GDM1 (cell line): ENCODE data around the gene EVI5.
"Not testable (repeated sequence)": the region's sequence is repeated elsewhere in the genome, so short reads cannot be mapped to it uniquely, and the experiment has no call there.

ENCODE experiments used
- DNase-seq: peaks from one replicate; lab custom pipeline; 2025; lab: John Stamatoyannopoulos, UW

Gene EVI5

DNA sequence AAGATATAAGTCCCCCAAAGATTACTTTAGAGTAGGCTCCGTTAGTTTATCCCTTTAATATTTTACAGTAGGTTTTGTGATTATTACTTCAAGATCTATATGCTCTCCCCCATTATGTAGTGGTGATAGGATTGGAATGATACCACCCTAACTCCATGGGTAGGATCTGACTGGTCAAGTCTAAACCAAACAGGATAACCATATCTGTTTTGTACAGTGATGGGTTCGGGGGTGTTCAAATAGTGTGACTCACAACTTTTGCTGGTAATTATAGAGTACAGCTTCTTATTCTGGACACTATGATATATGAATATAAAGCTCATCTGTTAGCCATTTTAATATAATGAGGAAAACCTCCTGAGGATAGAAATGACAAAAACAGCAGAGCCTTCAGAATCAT, 212.4 kb downstream of the EVI5 start:
- no peak for DNase-seq

DNA sequence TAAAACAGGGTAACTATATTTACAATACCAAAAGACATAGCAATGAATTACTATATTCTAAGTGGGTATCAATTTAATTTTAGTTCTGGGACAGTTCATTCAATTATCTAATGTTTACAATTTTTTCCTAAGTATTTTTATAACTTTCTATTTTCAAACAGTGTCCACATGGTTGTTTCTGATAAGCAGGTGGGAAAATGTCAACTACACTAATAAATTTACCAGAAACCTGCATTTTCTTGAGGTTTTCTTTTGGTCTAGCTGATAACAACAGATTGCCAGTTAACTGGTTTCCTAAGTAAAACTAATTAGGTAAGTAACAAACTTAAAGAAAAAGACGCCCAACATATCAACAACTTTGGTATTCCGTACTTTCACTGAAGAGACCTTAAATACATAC, 213.3 kb downstream of the EVI5 start:
- DNase-seq: no peak

DNA sequence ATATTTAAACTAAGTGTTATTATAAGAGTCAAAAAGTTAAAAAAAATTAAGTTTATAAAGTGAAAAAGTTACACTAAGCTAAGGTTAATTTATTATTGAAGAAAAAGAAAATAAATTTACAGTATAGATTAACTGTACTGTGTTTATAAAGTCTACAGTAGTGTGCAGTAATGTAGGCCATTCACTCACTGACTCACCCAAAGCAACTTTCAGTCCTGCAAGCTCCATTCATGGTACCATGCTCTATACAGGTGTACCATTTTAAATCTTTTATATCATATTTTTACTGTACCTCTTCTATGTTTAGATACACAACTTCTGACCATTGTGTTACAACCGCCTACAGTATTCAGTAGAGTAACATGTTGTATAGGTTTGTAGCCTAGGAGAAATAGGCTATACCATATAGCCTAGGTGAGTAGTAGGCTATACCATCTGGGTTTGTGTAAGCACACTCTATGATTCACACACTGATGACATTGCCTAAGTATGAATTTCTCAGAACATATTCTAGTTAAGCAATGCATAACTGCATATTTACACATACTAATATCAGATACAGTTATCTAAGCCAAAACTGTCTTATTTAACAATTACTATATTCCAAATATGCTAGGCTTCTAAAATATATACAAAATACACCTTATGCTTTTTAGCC, 217.6 kb downstream of the EVI5 start:
- no peak for DNase-seq

DNA sequence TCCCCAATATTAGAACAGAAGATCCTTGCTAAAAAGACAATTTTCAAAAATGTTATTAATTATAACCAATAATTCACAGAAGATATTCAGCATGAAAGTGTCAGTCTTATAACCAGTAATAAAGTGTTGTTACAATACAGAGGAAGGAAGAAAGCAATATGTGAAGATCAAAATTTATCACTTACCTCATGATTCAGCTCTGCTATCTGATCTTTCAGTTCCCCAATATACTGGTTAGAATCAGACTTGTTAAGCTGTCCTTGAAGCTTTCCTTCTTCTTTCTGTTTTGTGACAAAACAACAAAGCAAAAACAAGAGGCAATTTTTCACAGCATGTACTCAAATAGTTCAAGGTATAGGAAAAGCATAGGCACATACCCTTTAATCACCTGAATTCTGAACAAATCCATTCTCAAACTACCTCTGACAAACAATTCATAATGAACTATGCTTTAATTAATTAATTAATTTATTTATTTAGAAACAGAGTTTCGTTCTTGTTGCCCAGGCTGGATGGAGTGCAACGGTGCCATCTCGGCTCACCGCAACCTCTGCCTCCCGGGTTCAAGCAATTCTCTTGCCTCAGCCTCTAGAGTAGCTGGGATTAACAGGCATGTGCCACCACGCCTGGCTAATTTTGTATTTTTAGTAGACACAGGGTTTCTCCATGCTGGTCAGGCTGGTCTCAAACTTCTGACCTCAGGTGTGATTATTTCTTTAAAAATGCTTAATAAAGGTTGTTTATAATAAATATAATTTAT, 221.3 kb downstream of the EVI5 start:
- no peak for DNase-seq

DNA sequence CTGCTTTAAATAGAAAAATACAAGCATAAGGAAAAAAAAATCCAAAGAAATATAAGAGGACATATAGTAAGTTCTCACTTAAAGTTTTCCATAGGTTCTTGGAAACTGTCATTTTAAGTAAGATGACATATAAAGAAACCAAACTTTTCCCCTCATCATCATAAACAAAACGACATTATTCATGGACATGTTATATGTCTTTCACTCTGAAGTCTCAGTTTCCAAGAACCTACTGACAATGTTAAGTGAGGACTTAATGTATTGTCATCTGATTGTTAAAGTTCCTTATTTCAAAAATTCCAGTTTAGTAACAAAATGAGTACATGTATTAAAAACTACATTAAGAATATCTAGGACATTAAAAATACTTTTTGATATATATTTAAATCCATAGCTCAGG, 228.6 kb downstream of the EVI5 start:
- no peak for DNase-seq

DNA sequence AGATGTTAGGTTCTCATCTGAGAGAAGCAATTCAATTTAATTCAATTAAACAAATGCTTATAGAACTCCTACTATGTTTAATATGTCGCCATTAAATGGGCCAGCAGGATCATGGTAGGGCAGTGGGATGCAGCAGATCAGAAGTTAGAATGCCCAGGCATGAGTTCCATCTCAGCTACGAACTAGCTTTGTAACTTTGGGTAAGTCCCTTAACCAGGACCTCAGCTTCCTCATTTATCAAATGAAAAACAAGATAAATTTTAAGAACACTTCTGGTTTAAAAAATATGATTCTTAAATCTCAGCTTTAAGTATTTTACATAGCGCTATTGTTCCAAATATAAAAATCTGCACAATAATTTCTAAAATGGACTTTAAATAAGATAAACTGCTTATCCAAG, 230.7 kb downstream of the EVI5 start:
- no peak for DNase-seq

DNA sequence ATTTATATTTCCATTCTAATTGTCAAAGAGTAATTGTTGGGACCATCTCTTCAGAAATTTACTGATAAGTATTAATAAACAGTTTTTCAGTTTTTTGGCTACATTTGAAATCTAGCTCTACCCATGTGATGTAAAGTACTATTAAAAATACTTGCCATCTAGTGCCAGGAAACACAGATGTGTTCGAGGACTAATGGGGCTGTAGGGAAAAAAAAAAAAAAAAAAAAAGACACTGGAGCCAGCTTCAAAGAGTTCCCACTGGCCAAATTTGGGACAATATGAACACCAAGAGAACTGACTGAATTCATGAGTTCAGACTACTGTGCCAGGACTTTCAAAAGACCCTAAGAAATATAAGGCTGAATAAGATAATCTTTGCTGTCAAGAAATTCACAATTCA, 233.0 kb downstream of the EVI5 start:
- DNase-seq: no peak

DNA sequence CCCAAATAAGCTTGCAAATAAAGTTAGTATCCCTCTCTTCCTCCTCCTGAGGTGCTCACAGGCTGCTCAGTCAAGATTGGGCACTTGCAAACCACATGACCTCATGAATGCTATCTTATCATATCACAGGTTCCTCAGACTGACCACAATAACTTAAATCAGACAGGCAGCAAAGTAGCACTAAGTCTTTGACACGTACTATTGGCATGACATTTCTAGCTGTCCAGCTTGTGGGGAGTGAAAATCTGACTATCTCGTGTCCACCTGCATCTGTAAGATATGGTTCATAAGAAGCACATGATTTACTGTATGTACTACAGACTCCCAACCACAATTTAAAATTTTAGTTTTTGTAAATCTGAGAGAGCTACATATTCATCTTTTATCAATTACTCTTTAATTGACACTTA, 240.1 kb downstream of the EVI5 start:
- DNase-seq: peak; percentile 6

DNA sequence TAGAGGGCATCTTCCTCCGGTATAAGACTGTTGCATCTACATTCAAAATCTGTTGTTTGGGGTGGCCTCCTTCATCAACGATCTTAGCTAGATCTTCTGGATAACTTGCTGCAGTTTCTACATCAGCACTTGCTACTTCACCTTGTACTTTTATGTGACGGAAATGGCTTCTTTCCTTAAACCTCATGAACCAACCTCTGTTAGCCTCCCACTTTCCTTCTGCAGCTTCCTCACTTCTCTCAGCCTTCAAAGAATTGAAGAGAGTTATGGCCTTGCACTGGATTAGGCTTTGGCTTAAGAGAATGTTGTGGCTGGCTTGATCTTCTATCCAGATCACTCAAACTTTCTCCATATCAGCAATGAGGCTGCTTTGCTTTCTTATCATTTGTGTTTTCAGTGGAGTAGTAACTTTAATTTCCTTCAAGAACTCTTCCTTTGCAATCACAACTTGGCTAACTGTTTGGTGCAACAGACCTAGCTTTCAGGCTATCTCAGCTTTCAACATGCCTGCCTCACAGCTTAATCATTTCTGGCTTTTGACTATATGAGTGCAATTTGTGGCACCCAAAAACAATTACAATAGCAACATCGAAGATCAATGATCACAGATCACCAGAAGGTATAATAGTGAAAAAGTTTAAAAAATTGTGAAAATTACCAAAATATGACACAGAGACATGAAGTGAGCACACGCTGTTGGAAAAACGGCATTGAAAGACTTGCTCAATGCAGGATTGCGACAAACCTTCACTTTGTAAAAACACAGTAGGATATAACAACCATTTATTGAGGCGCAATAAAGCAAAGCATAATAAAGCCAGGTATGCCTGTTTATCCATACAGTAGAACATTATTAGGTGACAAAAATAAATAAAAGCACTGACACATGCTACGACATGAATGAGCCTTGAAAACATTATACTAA, 241.5 kb downstream of the EVI5 start:
- DNase-seq: no peak

DNA sequence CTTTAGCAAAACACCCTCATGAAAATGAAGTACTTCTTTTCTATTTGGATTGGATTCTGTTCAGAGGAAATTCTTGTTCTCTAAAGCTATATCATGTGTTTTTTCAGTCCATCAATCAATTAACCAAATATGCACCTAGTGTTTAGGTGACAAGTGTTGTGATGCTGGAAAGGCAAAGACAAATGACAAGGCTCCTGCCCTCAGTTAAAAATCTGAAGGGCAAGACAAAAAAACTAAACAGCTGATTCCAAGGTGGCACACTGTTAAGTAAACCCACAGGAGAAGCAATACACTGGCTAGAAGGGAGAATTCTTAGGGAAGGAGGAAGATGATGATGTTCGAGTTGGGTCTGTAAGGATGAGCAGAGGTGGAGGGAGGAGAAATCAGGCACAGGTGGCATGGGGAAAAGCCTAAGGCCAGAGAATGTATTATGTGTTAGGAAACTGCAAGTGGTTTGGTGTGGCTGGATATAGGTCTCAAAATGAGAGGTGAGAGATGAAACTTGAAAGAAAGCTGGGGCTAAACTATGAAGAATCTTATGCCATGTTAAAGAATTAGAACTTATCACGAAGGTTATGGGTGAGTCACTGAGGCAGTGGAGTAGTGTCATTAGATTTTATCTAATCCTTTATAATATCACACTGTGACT, 246.4 kb downstream of the EVI5 start:
- no peak for DNase-seq

DNA sequence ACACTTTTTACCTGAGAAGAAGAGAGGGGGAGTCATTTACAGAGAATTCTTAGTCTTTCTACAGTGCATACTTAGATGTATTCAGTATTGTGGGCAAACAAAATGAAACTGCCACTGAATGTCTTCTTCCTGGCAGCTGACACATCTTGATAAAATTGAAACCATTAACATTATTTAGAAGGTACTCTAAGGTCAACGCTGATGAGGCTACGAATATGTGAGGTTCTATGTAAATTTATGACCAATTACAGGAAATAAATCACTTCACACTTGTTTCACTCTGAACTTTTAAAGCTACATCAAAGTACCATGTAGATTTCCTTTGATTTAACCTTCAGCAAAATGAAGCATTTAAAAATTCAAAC, 246.9 kb downstream of the EVI5 start:
- no peak for DNase-seq

DNA sequence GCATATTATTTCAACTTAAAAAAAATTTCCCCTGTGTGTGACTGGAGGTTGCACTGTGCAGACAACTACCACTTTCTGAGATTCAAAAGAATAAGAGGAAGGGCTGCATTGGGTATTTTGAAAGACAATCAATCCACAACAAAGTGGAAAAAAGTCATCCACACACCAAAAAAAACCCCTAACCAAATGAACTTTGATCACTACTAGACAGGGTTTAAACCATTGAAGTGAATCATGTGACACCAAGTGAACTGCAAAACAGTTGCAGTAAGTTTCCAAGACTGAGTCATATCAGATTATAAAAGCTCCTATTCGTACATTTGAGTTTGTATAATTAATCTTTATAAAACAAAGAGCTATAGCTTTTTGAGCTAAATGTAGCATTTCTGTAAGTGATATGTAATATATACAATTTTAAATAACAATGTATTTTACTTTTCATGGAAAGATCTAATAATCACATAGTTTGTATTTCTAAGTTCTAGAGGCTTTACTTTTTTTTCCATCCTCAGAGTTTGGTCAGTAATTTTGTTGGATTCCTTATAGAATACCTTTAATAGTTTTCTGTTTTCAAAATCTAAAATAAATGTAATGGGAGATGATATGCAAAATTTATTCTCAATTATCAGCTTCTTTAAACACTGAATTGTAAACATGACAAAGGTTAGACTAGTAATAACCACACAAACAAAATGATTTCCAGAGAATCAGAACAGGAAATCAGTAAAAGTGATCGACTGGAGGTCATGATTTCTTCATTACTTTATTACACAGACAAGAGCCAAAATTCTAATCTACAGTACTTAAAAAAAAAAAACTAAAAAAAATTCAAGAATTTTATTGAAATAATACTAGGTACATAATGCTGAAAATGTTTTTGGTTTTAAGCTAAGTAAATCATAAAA, 247.7 kb downstream of the EVI5 start:
- no peak for DNase-seq

DNA sequence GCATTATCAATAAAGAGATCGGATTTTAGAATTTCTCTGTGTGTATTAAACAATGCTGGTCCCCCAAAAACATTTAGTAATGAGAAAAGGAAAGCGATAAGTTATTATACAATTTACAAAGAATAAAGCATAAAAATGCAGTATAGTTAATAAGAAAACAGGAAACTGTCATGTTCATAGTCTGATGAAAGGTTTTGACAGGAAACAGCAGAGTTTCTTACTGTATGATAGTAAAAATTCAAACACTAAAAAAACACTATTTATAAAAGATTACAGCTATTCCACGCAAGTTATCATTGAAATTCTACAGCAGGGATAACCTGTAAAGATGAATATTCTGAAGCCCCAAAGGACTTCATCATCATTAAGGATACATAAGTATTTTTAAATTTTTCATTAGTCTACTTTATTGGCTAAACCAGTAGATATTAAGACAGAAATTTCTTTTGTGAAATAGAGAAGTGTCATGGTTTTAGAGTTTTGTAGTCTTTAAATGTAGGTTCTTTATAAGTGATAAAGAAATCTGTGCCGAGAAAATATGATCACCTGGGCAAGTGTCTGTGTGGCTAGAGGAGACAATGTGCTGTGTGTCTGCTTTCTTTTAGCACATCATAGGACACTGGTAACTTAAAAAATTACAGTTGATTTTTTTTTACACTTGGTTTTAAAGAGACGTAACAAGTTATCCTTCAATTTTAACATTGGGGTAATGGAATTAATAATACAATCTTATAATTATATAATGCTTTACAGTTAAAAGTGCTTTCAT, 248.5 kb downstream of the EVI5 start:
- no peak for DNase-seq

DNA sequence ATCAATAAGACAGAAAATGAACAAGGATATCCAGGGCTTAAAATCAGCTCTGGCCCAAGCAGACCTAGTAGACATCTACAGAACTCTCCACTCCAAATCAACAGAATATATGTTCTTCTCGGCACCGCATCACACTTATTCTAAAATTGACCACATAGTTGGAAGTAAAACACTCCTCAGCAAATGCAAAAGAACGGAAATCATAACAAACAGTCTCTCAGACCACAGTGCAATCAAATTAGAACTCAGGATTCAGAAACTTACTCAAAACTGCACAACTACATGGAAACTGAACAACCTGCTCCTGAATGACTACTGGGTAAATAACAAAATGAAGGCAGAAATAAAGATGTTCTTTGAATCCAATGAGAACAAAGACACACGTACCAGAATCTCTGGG, 252.5 kb downstream of the EVI5 start:
- DNase-seq: not testable (repeated sequence)

DNA sequence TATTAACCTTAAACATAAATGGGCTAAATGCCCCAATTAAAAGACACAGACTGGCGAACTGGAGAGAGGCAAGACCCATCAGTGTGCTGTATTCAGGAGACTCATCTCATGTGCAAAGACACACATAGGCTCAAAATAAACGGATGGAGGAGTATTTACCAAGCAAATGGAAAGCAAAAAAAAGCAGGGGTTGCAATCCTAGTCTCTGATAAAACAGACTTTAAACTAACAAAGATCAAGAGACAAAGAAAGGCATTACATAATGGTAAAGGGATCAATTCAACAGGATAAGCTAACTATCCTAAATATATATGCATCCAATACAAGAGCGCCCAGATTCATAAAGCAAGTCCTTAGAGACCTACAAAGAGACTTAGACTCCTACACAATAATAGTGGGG, 253.0 kb downstream of the EVI5 start:
- not testable (repeated sequence) for DNase-seq

DNA sequence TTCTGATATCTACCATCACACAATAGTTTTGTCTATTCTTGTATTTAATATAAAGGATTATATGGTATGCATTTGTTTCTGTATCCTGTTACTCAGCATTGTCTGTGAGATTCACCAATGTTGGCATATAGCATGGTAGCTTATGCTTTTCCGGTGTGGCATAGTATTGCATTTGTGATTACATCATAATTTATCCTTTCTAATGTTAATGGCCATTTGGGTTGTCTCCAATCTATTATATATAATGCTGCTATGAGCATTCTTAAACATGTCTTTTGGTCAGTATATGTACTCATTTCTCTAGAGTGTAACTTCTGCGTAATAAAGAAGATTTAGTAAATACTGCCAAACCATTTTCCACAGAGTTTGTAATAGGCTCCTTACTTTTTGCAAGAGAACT, 257.2 kb downstream of the EVI5 start:
- no peak for DNase-seq

DNA sequence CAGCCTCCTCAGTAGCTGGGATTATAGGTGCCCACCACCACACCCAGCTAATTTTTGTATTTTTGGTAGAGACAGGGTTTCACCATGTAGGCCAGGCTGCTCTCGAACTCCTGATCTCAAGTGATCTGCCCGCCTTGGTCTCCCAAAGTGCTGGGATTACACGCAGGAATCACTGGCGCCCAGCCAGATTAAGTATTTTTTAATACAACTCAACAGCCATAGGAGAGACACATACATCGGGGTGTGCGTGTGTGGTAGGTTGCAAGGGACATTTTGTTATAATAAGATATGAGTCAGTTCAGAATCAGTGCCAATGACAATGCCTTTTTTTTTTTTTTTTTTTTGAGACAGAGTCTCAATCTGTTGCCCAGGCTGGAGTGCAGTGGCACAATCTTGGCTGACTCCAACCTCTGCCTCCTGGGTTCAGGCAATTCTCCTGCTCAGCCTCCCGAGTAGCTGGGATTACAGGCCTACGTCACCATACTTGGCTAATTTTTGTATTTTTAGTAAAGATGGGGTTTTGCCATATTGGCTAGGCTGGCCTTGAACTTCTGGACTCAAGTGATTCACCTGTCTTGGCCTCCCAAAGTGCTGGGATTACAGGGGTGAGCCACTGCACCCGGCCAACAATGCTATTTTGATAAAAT, 259.8 kb downstream of the EVI5 start:
- DNase-seq: not testable (repeated sequence)

DNA sequence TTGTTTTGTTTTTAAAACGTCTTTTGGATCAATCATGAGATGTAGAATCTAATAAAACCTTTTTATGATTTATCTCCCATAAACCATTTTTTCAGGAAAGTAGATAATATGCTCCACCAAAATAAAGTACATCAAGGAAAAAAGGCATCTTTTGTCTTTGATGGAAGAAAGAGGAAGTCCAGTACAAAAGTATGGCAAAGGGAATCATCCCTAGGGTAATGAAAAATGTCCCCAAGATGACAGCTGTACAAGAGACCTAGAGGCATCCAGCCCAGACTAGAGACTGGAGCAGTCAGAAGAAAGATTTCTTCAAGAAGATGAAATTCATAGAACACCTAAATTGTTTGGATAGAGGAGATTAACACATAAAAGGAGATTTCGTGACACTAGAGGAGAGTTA, 265.9 kb downstream of the EVI5 start:
- no peak for DNase-seq

DNA sequence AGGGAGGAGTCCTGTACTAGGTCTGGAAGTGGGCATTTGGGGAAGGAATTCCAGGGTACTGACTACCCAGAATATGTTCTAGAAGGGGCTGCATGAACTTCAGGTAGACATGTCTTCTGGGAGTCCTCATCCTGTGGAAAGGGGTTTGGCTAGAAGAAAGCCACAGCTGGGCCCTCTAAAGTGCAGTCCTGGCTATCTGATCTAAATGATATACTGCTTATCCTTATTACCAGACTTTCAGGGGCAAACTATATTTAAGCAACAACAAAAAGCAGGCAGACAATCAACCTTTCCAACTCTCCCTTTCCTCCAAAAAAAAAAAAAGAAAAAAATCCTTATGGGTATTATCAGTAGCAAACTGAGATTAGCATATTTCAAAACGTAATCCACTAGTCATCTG, 268.3 kb downstream of the EVI5 start:
- no peak for DNase-seq

DNA sequence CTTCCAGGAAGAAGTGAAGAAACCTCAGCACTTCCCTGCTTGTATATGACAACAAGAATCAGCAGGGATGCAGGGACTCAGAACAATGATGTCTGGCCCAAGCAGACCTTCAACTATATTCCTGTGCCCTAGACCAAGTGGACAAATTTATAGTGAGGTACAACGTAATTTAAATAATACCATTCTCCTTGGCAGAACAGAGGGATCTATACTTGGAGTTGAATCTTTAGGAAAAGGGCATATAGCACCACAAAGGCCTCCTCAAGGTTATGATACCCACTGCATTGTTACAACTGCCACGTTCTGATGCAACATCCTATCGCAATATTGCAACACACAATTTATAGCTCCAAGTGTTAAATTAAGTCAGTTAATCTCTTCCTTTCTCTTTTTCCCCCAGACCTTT, 269.1 kb downstream of the EVI5 start:
- no peak for DNase-seq
